ENCODE results near the gene CACNB2.

- TF ChIP-seq, protein P1, sequence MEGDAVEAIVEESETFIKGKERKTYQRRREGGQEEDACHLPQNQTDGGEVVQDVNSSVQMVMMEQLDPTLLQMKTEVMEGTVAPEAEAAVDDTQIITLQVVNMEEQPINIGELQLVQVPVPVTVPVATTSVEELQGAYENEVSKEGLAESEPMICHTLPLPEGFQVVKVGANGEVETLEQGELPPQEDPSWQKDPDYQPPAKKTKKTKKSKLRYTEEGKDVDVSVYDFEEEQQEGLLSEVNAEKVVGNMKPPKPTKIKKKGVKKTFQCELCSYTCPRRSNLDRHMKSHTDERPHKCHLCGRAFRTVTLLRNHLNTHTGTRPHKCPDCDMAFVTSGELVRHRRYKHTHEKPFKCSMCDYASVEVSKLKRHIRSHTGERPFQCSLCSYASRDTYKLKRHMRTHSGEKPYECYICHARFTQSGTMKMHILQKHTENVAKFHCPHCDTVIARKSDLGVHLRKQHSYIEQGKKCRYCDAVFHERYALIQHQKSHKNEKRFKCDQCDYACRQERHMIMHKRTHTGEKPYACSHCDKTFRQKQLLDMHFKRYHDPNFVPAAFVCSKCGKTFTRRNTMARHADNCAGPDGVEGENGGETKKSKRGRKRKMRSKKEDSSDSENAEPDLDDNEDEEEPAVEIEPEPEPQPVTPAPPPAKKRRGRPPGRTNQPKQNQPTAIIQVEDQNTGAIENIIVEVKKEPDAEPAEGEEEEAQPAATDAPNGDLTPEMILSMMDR (IDR thresholded peaks at IDR 0.05) = no peak
- TF ChIP-seq POLR2A (IDR thresholded peaks at IDR 0.05) = no peak
Measured at GRCh38 chr10:18556522-18557147, 416.4 kb downstream of the CACNB2 start.

Measured in adrenal gland (tissue), 5 donors.